Loucy (cell line): ENCODE data around the gene PTH1R.

Experiments
- EZH2phosphoT487 ChIP-seq: fragments of 200-600 bp; IDR thresholded peaks from 2 replicates; pipeline ENCODE4 v1.6.1; 2018; ENCODE audit warnings: antibody characterized with exemption, mild to moderate bottlenecking, moderate library complexity, borderline replicate concordance
- TF ChIP-seq, protein P1 (sequence below): fragments of 200-600 bp; sonication (generic); conservative IDR thresholded peaks from 2 replicates; pipeline ENCODE4 v1.5.1; 2014; ENCODE audit warnings: mild to moderate bottlenecking, antibody characterized with exemption, low read length

DNA sequence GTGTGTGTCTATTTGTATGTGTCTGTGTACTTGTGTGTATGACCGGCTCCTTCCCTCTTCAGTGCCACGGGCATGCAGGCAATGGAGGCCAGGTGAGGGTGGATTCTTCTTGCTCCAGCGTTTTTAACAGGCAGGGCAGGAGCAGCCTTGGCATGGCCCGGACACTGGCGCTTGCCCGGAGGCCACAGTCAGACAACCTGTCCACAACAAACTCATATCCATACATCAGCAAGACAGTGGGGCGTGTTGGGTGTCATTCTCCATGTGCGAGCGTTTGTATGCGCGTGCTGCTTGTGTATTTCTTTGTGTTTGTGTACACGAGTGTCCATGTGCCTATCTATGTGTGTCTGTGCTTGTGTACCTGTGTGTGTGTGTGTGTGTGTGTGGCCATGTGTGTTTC, 29.8 kb downstream of the PTH1R start:
- TF ChIP-seq, protein P1, sequence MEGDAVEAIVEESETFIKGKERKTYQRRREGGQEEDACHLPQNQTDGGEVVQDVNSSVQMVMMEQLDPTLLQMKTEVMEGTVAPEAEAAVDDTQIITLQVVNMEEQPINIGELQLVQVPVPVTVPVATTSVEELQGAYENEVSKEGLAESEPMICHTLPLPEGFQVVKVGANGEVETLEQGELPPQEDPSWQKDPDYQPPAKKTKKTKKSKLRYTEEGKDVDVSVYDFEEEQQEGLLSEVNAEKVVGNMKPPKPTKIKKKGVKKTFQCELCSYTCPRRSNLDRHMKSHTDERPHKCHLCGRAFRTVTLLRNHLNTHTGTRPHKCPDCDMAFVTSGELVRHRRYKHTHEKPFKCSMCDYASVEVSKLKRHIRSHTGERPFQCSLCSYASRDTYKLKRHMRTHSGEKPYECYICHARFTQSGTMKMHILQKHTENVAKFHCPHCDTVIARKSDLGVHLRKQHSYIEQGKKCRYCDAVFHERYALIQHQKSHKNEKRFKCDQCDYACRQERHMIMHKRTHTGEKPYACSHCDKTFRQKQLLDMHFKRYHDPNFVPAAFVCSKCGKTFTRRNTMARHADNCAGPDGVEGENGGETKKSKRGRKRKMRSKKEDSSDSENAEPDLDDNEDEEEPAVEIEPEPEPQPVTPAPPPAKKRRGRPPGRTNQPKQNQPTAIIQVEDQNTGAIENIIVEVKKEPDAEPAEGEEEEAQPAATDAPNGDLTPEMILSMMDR = no peak
- TF ChIP-seq EZH2phosphoT487 = no peak
